Endodermal cell (in vitro differentiated cells): ENCODE results near the gene MEI1. TPM values are rescaled to one million over a fixed set of nuclear protein-coding genes. Genes with fewer than 3 reads are reported as not detected.

Experiments
- DNase-seq: peaks from one replicate; pipeline ENCODE4 v3.0.0-alpha.2; 2017
- H3K27ac ChIP-seq: 2 replicates; pipeline ENCODE4 v1.5.1; 2013; ENCODE audit warnings: mild to moderate bottlenecking, low read depth, low read length, moderate library complexity
- H3K27me3 ChIP-seq: 2 replicates; pipeline ENCODE4 v1.6.1; 2013; ENCODE audit warnings: mild to moderate bottlenecking, low read length, moderate library complexity; ENCODE audit not compliant: insufficient read depth, control insufficient read depth, poor library complexity, severe bottlenecking
- H3K36me3 ChIP-seq: 2 replicates; pipeline ENCODE4 v1.7.0; 2013; ENCODE audit warnings: mild to moderate bottlenecking, low read length, moderate library complexity; ENCODE audit not compliant: control insufficient read depth, insufficient read depth
- H3K4me1 ChIP-seq: one replicate; pipeline ENCODE4 v1.7.0; 2013; ENCODE audit warnings: low read length; ENCODE audit not compliant: control insufficient read depth, insufficient read depth
- H3K4me3 ChIP-seq: 2 replicates; pipeline ENCODE4 v1.5.1; 2013; ENCODE audit warnings: mild to moderate bottlenecking, low read length, moderate library complexity
- H3K9ac ChIP-seq: 2 replicates; pipeline ENCODE4 v1.6.1; 2013; ENCODE audit warnings: mild to moderate bottlenecking, low read length, moderate library complexity; ENCODE audit not compliant: poor library complexity, severe bottlenecking; ENCODE audit errors: extremely low read depth
- H3K9me3 ChIP-seq: 2 replicates; pipeline ENCODE4 v1.6.1; 2013; ENCODE audit warnings: mild to moderate bottlenecking, low read length, moderate library complexity; ENCODE audit not compliant: control insufficient read depth
- H3K27ac Mint-ChIP-seq: 2 replicates; pipeline ENCODE4 v1.8.0; 2020; ENCODE audit warnings: mixed read lengths
- H3K27me3 Mint-ChIP-seq: 2 replicates; pipeline ENCODE4 v1.8.0; 2021; ENCODE audit warnings: mild to moderate bottlenecking, mixed read lengths; ENCODE audit not compliant: insufficient read depth
- H3K36me3 Mint-ChIP-seq: 2 replicates; pipeline ENCODE4 v1.8.0; 2020; ENCODE audit warnings: low read depth, mixed read lengths
- H3K4me1 Mint-ChIP-seq: 2 replicates; pipeline ENCODE4 v1.8.0; 2020; ENCODE audit warnings: mixed read lengths
- H3K4me3 Mint-ChIP-seq: 2 replicates; pipeline ENCODE4 v1.8.0; 2020; ENCODE audit warnings: mild to moderate bottlenecking, moderate library complexity, mixed read lengths
- H3K9me3 Mint-ChIP-seq: 2 replicates; pipeline ENCODE4 v1.8.0; 2020; ENCODE audit warnings: mild to moderate bottlenecking, mixed read lengths
- CTCF ChIP-seq: fragments of 200-600 bp; sonication (generic); conservative IDR thresholded peaks from 2 replicates; pipeline ENCODE4 v1.5.0; 2021; ENCODE audit warnings: antibody characterized with exemption, mild to moderate bottlenecking
- WGBS, 2 experiments: methylation state at CpG; one replicate each; pipeline versions ENCODE4 v1.1.5 to v1.1.7; 2013; ENCODE audit warnings: missing lambda C conversion rate in 2 of 2, mixed read lengths in 1 of 2; ENCODE audit not compliant: insufficient coverage in 1 of 2, insufficient read length in 1 of 2; 5-methylcytosine and 5-hydroxymethylcytosine counted together
- total RNA-seq, 2 donors: library from RNA; stranded (reverse); fragmentation: NEBNext Ultra II Directional in 1 of 2; extraction: Animal tissue kit (Norgen Biotek cat#: 25700) in 1 of 2; gene quantifications; 2 replicates in 1 of 2; 3 replicates in 1 of 2; pipeline ENCODE4 v1.2.1, GENCODE V29; 2021

The MEI1 gene
- total RNA-seq, 2 donors from 2014 or later: 1.2 to 1.5 TPM

DNA sequence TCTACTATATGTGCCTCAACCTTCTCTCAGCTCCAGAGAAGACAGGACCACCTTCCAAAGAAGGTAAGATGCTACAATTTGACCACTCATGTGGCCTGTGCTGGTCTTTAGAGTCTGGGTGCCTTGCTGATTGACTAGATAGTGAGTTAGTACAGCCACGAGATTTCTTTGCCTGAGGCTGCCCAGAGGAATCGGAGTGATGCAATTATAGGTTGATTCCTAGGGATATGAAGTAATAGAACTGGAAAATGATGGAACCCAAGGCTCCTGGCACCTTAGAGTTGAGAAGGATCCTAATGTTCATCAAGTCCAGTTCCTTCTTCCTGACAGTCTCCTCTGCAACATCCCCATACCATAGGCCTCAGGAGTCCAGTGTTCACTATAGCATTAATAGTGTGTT lies 54.7 kb downstream of the MEI1 start:
- Mint-ChIP-seq H3K9me3 (no peaks in the 10 kb centered on the region), H3K27ac (no peak overlapping the region), H3K27me3 (peaks cover 5% of the 10 kb centered on the region), H3K4me3 (no peak overlapping the region), H3K4me1 (peaks cover 27% of the 10 kb centered on the region), H3K36me3 (no peaks in the 10 kb centered on the region)
- no peaks in the 10 kb centered on the region for H3K36me3 ChIP-seq
- WGBS, 2 experiments: 0 to 48% methylated on average over 1 to 2 of the region's 2 CpGs
- TF ChIP-seq CTCF: no peak
- no peak overlapping the region for H3K4me3 ChIP-seq
- peaks cover 5% of the 10 kb centered on the region for H3K4me1 ChIP-seq
- no peak overlapping the region for H3K27ac ChIP-seq
- H3K27me3 ChIP-seq: no peaks in the 10 kb centered on the region
- no peak overlapping the region for H3K9ac ChIP-seq
- no peak for DNase-seq
- no peaks in the 10 kb centered on the region for H3K9me3 ChIP-seq

DNA sequence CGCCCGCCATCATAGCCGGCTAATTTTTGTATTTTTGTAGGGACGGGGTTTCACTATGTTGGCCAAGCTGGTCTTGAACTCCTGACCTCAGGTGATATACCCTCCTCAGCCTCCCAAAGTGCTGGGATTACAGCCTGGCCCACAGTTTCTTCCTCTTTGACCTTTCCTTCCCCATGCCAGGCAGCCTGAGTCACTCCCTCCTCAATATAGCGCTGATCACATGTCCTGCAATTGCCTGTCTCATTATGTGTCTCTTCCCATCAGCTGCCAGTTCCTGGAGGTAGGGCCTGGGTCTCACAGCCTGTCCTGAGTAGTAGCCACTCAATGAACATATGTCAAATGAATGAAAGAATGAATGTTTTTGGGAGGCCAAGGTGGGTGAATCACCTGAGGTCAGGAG lies 58.2 kb downstream of the MEI1 start:
- DNase-seq: no peak
- WGBS, 2 experiments: 93 to 95% methylated on average over 3 to 5 of the region's 5 CpGs

GRCh38 chr22:41758231-41758630 lies 58.9 kb downstream of the MEI1 start:
- Mint-ChIP-seq H3K27me3 (peaks cover 2% of the 10 kb centered on the region), H3K4me1 (peaks cover 19% of the 10 kb centered on the region), H3K36me3 (no peaks in the 10 kb centered on the region), H3K4me3 (no peak overlapping the region), H3K9me3 (no peaks in the 10 kb centered on the region), H3K27ac (no peak overlapping the region)
- DNase-seq: no peak
- Histone ChIP-seq H3K4me3 (no peak overlapping the region), H3K36me3 (no peaks in the 10 kb centered on the region), H3K27ac (no peak overlapping the region), H3K4me1 (peaks cover 2% of the 10 kb centered on the region), H3K9me3 (no peaks in the 10 kb centered on the region), H3K27me3 (no peaks in the 10 kb centered on the region), H3K9ac (no peak overlapping the region)
- TF ChIP-seq CTCF: no peak
- 79% methylated on average over 2 of the region's 2 CpGs; no CpG with 5 or more reads in 1 of the 2 experiments for WGBS, 2 experiments

More for the DNA sequence above, 58.2 kb downstream of the MEI1 start:
- H3K4me3 ChIP-seq: no peak overlapping the region
- H3K36me3 Mint-ChIP-seq: no peaks in the 10 kb centered on the region
- peaks cover 13% of the 10 kb centered on the region for H3K4me1 Mint-ChIP-seq
- no peak overlapping the region for H3K27ac Mint-ChIP-seq
- no peaks in the 10 kb centered on the region for H3K9me3 Mint-ChIP-seq
- H3K4me1 ChIP-seq: peaks cover 2% of the 10 kb centered on the region
- H3K4me3 Mint-ChIP-seq: no peak overlapping the region
- H3K36me3 ChIP-seq: no peaks in the 10 kb centered on the region
- H3K9me3 ChIP-seq: no peaks in the 10 kb centered on the region
- no peak overlapping the region for H3K9ac ChIP-seq
- no peak for TF ChIP-seq CTCF
- H3K27ac ChIP-seq: no peak overlapping the region
- peaks cover 2% of the 10 kb centered on the region for H3K27me3 Mint-ChIP-seq
- H3K27me3 ChIP-seq: no peaks in the 10 kb centered on the region
